Gastroesophageal sphincter (tissue), 4 donors: ENCODE data around the gene IFTAP. TPM values are rescaled to one million over a fixed set of nuclear protein-coding genes. Genes with fewer than 3 reads are reported as not detected.

Experiments used
- ATAC-seq: fragments of 150-250 bp; one replicate; pipeline ENCODE4 v1.9.1; 2016; ENCODE audit warnings: mild to moderate bottlenecking, moderate library complexity
- H3K27ac ChIP-seq, 4 donors: fragments of 200-600 bp; sonication (generic) in 3 of 4; 1 replicate in 3 of 4; 2 replicates in 1 of 4; pipeline ENCODE4 v1.5.1; 2016 to 2019
- H3K27me3 ChIP-seq: fragments of 200-600 bp; sonication (generic); one replicate; pipeline ENCODE4 v1.5.1; 2019
- H3K36me3 ChIP-seq, 2 donors: fragments of 200-600 bp; sonication (generic); one replicate each; pipeline ENCODE4 v1.5.1; 2019; ENCODE audit warnings: control low read depth in 1 of 2
- H3K4me1 ChIP-seq, 3 donors: fragments of 200-600 bp; sonication (generic); 1 replicate in 2 of 3; 2 replicates in 1 of 3; pipeline ENCODE4 v1.5.1; 2016 to 2019; ENCODE audit warnings: control low read depth in 2 of 3
- H3K4me3 ChIP-seq, 2 donors: fragments of 200-600 bp; sonication (generic); one replicate each; pipeline ENCODE4 v1.5.1; 2019; ENCODE audit warnings: mild to moderate bottlenecking in 1 of 2, moderate library complexity in 1 of 2
- H3K9me3 ChIP-seq, 3 donors: fragments of 200-600 bp; sonication (generic); one replicate each; pipeline ENCODE4 v1.5.1; 2017 to 2019; ENCODE audit warnings: control low read depth in 2 of 3
- EP300 ChIP-seq: sonication (generic); formaldehyde crosslinking; IDR thresholded peaks from one replicate; pipeline ENCODE4 v1.6.1; 2017; ENCODE audit warnings: antibody characterized with exemption, mild to moderate bottlenecking
- POLR2A ChIP-seq, 2 donors: fragments of 450-650 bp; IDR thresholded peaks; one replicate each; pipeline ENCODE4 v1.6.1; 2017; ENCODE audit warnings: antibody characterized with exemption in 2 of 2, mild to moderate bottlenecking in 2 of 2, moderate library complexity in 1 of 2
- POLR2AphosphoS5 ChIP-seq: sonication (generic); formaldehyde crosslinking; IDR thresholded peaks from one replicate; pipeline ENCODE4 v1.6.1; 2017; ENCODE audit warnings: antibody characterized with exemption
- WGBS, 2 donors: methylation state at CpG; one replicate each; pipeline ENCODE4 v1.1.5; 2018; ENCODE audit warnings: low coverage in 1 of 2; 5-methylcytosine and 5-hydroxymethylcytosine counted together
- total RNA-seq, 4 donors: library from RNA; depleted of rRNA; stranded (reverse); fragments of >200 nt; gene quantifications; one replicate each; pipeline ENCODE4 v1.1.0, GENCODE V29; 2016
- TF ChIP-seq, protein P1 (sequence below), 4 experiments: fragments of 200-600 bp in 2 of 4; fragments of 450-650 bp in 2 of 4; sonication (generic) in 1 of 4; IDR thresholded peaks; one replicate each; pipeline ENCODE4 v1.5.1; 2017 to 2019; ENCODE audit warnings: antibody characterized with exemption in 4 of 4, mild to moderate bottlenecking in 2 of 4, moderate library complexity in 2 of 4

Gene IFTAP
- total RNA-seq, 4 donors from 2014 or later, result 24.8 to 44.5 (median 33.2) TPM

DNA sequence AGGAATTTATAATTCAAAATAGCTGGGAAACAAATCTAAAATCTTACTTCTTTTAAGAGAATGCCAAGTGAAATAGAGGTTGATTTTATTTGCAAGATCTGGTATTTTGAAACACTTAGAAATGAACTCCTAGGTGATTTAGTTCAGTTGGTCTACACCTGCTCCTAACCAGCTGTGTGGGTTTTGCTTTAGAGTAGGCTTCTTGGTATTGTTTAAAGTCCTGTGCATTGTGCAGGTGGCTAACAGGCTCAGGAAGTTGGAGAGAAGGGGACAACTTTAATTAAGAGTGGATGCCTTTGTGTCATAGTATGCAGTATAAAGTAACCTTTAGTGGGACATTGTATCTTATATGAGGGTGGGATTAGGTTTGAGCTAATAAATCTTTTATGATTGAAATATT is 7.8 kb downstream of the IFTAP start:
- H3K4me1 ChIP-seq, result no peaks in the 10 kb centered on the region
- no peak overlapping the region for H3K27ac ChIP-seq
- no peak overlapping the region for H3K4me3 ChIP-seq
- no peaks in the 10 kb centered on the region for H3K36me3 ChIP-seq
- no peaks in the 10 kb centered on the region for H3K27me3 ChIP-seq
- no peak for ATAC-seq
- no peak for TF ChIP-seq POLR2AphosphoS5
- no peak for TF ChIP-seq POLR2A (IDR thresholded peaks at IDR 0.05)
- TF ChIP-seq EP300, result no peak
- H3K9me3 ChIP-seq, result no peaks in the 10 kb centered on the region

GRCh38 chr11:36605221-36606216 is 11.2 kb downstream of the IFTAP start:
- Histone ChIP-seq H3K9me3 (no peaks in the 10 kb centered on the region), H3K4me1 (no peaks in the 10 kb centered on the region), H3K27ac (no peak overlapping the region), H3K27me3 (no peaks in the 10 kb centered on the region), H3K36me3 (peaks cover 0 to 5% of the 10 kb centered on the region in 2 donors), H3K4me3 (no peak overlapping the region)
- WGBS, 2 donors, result 84% methylated on average over 6 of the region's 6 CpGs
- no peak for ATAC-seq
- TF ChIP-seq EP300 (no peak), POLR2AphosphoS5 (no peak), POLR2A (IDR thresholded peaks at IDR 0.05) (no peak)
- TF ChIP-seq, protein P1, sequence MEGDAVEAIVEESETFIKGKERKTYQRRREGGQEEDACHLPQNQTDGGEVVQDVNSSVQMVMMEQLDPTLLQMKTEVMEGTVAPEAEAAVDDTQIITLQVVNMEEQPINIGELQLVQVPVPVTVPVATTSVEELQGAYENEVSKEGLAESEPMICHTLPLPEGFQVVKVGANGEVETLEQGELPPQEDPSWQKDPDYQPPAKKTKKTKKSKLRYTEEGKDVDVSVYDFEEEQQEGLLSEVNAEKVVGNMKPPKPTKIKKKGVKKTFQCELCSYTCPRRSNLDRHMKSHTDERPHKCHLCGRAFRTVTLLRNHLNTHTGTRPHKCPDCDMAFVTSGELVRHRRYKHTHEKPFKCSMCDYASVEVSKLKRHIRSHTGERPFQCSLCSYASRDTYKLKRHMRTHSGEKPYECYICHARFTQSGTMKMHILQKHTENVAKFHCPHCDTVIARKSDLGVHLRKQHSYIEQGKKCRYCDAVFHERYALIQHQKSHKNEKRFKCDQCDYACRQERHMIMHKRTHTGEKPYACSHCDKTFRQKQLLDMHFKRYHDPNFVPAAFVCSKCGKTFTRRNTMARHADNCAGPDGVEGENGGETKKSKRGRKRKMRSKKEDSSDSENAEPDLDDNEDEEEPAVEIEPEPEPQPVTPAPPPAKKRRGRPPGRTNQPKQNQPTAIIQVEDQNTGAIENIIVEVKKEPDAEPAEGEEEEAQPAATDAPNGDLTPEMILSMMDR (IDR thresholded peaks at IDR 0.05), result no peak

DNA sequence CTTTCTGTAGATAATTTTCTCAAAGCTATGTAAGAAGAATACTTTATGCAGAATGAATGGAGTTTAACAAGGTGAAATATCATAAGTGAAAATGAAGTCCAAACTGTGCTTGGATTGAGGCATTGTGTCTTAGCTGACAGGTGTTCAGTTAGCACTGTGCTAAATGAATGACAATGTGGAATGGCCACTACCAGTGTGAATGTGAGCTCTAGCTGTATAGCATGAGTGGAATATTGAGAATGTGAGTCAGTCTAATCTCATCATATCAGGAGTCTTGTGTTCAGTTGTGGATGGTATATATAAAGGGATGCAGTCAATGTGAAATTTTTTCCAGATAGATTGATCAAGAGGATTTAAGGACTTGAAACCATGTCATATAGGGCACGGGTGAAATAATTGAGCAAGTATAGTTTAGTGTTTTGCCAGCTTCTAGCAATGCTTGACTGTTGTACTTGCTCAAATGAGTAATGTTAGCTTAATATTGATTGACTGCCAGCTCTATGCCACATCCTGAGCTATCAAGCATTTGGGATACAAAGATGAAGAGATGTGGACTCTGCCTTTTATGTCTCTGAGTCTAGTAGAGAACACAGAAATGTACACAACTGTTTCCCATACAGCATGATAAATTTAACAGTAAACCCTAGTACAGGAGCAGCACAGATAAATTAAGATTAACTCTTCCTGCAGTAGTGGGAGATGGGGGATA is 14.3 kb downstream of the IFTAP start:
- Histone ChIP-seq H3K4me3 (no peak overlapping the region), H3K27ac (no peak overlapping the region), H3K4me1 (no peaks in the 10 kb centered on the region), H3K27me3 (no peaks in the 10 kb centered on the region), H3K9me3 (no peaks in the 10 kb centered on the region), H3K36me3 (peaks cover 0 to 13% of the 10 kb centered on the region in 2 donors)
- 67 to 90% methylated on average over 1 of the region's 1 CpG for WGBS, 2 donors
- no peak for TF ChIP-seq POLR2A (IDR thresholded peaks at IDR 0.05)
- TF ChIP-seq, protein P1 (IDR thresholded peaks at IDR 0.05), result no peak
- TF ChIP-seq EP300, result no peak
- no peak for TF ChIP-seq POLR2AphosphoS5
- no peak for ATAC-seq

DNA sequence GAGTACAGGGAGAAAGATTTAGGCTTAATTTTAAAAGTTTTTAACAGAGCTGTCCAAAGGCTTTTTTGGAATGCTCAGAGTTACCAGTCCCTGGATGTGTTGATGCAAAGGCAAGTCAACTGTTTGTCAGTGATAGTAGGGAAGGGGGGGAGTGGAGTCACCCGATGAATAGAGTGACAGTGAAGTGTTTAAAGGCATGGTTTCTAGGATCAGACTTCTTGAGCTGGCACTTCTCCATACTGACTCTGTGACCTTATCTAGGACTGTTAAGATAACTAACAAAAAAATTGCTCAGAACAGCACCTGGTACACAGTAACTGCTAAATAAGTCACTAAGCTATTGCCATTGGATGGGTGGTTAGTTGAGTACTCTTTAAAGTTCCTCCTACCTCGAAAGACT is 15.1 kb downstream of the IFTAP start:
- Histone ChIP-seq H3K27ac (no peak overlapping the region), H3K9me3 (no peaks in the 10 kb centered on the region), H3K36me3 (peaks cover 0 to 13% of the 10 kb centered on the region in 2 donors), H3K4me3 (no peak overlapping the region), H3K27me3 (no peaks in the 10 kb centered on the region), H3K4me1 (no peaks in the 10 kb centered on the region)
- TF ChIP-seq, protein P1 (IDR thresholded peaks at IDR 0.05), result no peak
- no peak for TF ChIP-seq POLR2AphosphoS5
- TF ChIP-seq EP300, result no peak
- no peak for TF ChIP-seq POLR2A (IDR thresholded peaks at IDR 0.05)
- WGBS, 2 donors, result 75 to 83% methylated on average over 2 of the region's 2 CpGs
- no peak for ATAC-seq

GRCh38 chr11:36615826-36616225 is 21.5 kb downstream of the IFTAP start:
- Histone ChIP-seq H3K4me1 (peaks cover 3 to 30% (median 4%) of the 10 kb centered on the region in 3 donors), H3K9me3 (no peaks in the 10 kb centered on the region), H3K36me3 (peaks cover 0 to 4% of the 10 kb centered on the region in 2 donors), H3K27me3 (no peaks in the 10 kb centered on the region), H3K27ac (no peak overlapping the region), H3K4me3 (no peak overlapping the region)
- WGBS, 2 donors, result 76 to 80% methylated on average over 3 of the region's 3 CpGs
- ATAC-seq, result no peak
- TF ChIP-seq POLR2A (IDR thresholded peaks at IDR 0.05) (no peak), EP300 (no peak), POLR2AphosphoS5 (no peak)
- TF ChIP-seq, protein P1 (IDR thresholded peaks at IDR 0.05), result no peak
